Osteoblast (primary cell): ENCODE measurements around the gene SCN4A. TPM values are rescaled to one million over a fixed set of nuclear protein-coding genes. Genes with fewer than 3 reads are reported as not detected.

Experiments used
- DNase-seq: peaks from one replicate; pipeline ENCODE4 v3.0.0; 2011; ENCODE audit warnings: low spot score, mixed read lengths; ENCODE audit not compliant: insufficient read length; ENCODE audit errors: missing footprints
- H2AFZ ChIP-seq: 2 replicates; pipeline ENCODE4 v1.6.0; 2011; ENCODE audit warnings: mild to moderate bottlenecking, low read length
- H3K27ac ChIP-seq: 2 replicates; pipeline ENCODE4 v1.5.1; 2011; ENCODE audit warnings: mild to moderate bottlenecking, low read depth, low read length, moderate library complexity
- H3K27me3 ChIP-seq: 2 replicates; pipeline ENCODE4 v1.6.0; 2012; ENCODE audit warnings: mild to moderate bottlenecking, control low read depth, inconsistent platforms, low read length, moderate library complexity; ENCODE audit not compliant: insufficient read depth
- H3K36me3 ChIP-seq: 2 replicates; pipeline ENCODE4 v1.5.1; 2011; ENCODE audit warnings: mild to moderate bottlenecking, low read length, control low read depth, moderate library complexity; ENCODE audit not compliant: insufficient read depth
- H3K4me1 ChIP-seq: 2 replicates; pipeline ENCODE4 v1.5.1; 2011; ENCODE audit warnings: mild to moderate bottlenecking, low read length, control low read depth, moderate library complexity; ENCODE audit not compliant: insufficient read depth
- H3K4me2 ChIP-seq: 2 replicates; pipeline ENCODE4 v1.6.0; 2011; ENCODE audit warnings: mild to moderate bottlenecking, low read length; ENCODE audit not compliant: insufficient read depth
- H3K4me3 ChIP-seq: fragments of 200-600 bp; sonication (generic); 3 replicates; pipeline ENCODE4 v1.5.1; 2012; ENCODE audit warnings: mild to moderate bottlenecking, low read length, inconsistent platforms; ENCODE audit not compliant: insufficient read depth
- H3K79me2 ChIP-seq: 2 replicates; pipeline ENCODE4 v1.6.0; 2012; ENCODE audit warnings: mild to moderate bottlenecking, low read length, control low read depth, inconsistent platforms; ENCODE audit not compliant: insufficient read depth
- H3K9me3 ChIP-seq: 2 replicates; pipeline ENCODE4 v1.5.1; 2011; ENCODE audit warnings: low read depth, low read length, control low read depth
- H4K20me1 ChIP-seq: 2 replicates; pipeline ENCODE4 v1.6.0; 2012; ENCODE audit warnings: mild to moderate bottlenecking, low read length, control low read depth; ENCODE audit not compliant: insufficient read depth
- CTCF ChIP-seq: IDR thresholded peaks from 2 replicates; pipeline ENCODE4 v1.5.1; 2011; ENCODE audit warnings: mild to moderate bottlenecking, low read depth, low read length, moderate library complexity; ENCODE audit errors: extremely low read depth
- total RNA-seq: library from RNA; depleted of rRNA; stranded (reverse); fragments of >200 nt; gene quantifications from 2 replicates; pipeline ENCODE4 v1.2.3, GENCODE V29; 2012

SCN4A gene
- total RNA-seq, 1 donor: not detected

DNA sequence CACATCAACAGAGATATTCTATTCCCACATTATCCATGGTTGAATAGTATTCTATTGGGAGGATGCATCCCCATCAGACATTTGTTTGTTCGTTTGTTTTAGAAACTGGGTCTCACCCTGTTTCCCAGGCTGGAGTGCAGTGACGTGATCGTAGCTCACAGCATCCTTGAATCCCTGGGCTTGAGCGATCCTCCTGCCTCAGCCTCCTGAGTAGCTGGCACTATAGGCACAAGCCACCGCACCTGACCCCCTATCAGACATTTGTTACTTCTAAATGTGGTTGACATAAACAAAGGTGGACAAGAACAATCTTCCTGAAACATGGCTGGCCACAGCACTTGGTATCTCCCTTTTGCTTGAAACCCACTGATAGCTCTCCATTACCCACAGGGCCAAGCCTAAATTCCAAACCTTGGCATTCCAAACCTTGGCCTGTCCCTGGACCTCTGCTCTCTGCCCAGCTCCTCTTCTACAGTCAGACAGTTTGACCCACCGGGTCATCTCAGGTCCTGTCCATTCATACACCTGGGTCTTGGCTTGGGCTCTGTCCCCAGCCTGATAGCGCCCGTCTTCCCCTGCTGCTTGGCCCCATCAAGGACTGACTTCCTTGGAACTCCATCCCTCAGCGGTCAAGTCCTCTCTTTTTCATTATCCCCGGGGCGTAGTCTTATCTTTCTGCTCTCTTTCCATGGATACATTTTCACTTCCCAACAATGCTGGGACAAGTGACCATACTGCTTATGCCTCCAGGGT, 23.9 kb upstream of the SCN4A start:
- Histone ChIP-seq H3K9me3 (no peaks in the 10 kb centered on the region), H3K4me1 (peaks cover 6% of the 10 kb centered on the region), H4K20me1 (no peaks in the 10 kb centered on the region), H3K4me2 (no peak overlapping the region), H3K79me2 (no peaks in the 10 kb centered on the region), H3K27ac (no peak overlapping the region), H3K36me3 (no peaks in the 10 kb centered on the region), H3K4me3 (no peak overlapping the region), H2AFZ (no peak overlapping the region), H3K27me3 (peaks cover 49% of the 10 kb centered on the region)
- no peak for TF ChIP-seq CTCF
- peak; percentile 39 for DNase-seq

DNA sequence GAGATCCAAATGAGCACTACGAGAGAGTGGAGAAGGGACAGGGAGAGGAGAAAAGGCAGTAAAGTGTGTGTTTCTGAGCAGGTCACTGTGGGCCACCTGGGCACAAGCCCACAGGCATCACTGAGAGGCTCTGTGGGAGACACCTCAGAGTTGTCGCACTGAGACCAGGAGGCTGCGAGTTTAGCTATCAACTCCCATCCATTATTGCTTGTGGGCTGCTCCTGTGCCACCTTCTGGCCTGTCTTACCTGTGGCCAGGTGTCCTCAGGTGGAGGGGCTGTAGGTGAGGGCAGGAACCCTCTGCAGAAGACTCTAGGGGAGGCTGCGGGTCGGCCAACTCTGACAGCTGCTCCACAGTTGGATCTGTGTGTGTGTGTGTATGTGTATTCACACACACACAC, 22.9 kb upstream of the SCN4A start:
- no peak overlapping the region for H3K4me3 ChIP-seq
- no peaks in the 10 kb centered on the region for H3K79me2 ChIP-seq
- H3K27ac ChIP-seq: no peak overlapping the region
- no peaks in the 10 kb centered on the region for H4K20me1 ChIP-seq
- H3K27me3 ChIP-seq: peaks cover 55% of the 10 kb centered on the region
- no peak for TF ChIP-seq CTCF
- H3K36me3 ChIP-seq: no peaks in the 10 kb centered on the region
- no peak overlapping the region for H3K4me2 ChIP-seq
- peak; percentile 48 for DNase-seq
- no peak overlapping the region for H2AFZ ChIP-seq
- no peaks in the 10 kb centered on the region for H3K9me3 ChIP-seq
- peaks cover 6% of the 10 kb centered on the region for H3K4me1 ChIP-seq

DNA sequence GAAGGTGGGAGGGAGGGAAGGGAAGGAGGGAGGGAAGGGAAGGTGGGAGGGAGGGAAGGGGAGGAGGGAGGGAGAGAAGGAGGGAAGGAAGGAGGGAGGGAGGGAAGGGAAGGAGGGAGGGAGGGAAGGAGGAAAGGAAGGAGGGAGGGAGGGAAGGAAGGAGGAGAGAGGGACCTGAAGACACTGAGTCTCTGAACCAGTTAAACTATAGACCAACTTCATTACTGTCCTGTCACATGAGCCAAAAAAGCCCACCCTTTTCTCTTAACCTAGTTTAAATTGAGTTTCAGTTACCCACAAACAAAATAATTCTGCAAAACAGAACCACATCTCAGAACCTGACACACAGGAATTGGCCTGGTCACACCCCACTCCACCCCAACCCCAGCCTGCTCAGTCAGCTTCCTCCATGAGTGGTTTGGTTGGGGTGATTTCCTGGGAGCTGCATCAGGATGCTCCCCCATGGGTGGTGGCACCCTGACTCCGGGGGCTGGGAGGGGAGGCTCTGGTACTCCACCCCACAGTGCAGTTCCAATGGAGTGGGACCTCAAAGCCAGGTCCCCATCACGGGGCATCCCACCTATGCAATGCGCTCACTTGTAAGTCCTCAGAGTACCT, 20.8 kb upstream of the SCN4A start:
- H3K27me3 ChIP-seq: peaks cover 67% of the 10 kb centered on the region
- H3K79me2 ChIP-seq: no peaks in the 10 kb centered on the region
- no peaks in the 10 kb centered on the region for H3K9me3 ChIP-seq
- no peak overlapping the region for H2AFZ ChIP-seq
- no peaks in the 10 kb centered on the region for H3K36me3 ChIP-seq
- H4K20me1 ChIP-seq: no peaks in the 10 kb centered on the region
- H3K27ac ChIP-seq: no peak overlapping the region
- TF ChIP-seq CTCF: no peak
- H3K4me3 ChIP-seq: no peak overlapping the region
- DNase-seq: peak; percentile 22
- no peak overlapping the region for H3K4me2 ChIP-seq
- H3K4me1 ChIP-seq: peaks cover 6% of the 10 kb centered on the region

DNA sequence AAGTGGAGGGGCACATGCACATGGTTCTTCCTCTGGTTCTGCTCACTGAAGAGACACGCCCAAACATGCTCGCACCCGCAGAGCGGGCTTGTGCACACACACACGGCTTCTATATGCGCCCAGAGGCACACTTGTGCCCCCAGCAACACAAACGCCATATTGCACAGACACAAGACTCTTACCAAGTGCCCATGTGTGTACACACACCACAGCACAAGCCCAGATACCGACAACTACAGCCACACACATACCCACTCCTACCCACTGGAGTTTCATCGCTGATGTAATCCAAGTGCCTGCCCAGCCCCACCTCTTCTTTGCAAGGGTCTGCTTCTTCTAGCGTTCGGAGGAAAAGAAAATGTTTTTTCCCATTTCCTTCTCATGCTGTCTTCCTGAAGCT, 18.9 kb upstream of the SCN4A start:
- peaks cover 50% of the 10 kb centered on the region for H3K27me3 ChIP-seq
- H2AFZ ChIP-seq: no peak overlapping the region
- H3K4me3 ChIP-seq: no peak overlapping the region
- TF ChIP-seq CTCF: no peak
- no peaks in the 10 kb centered on the region for H3K9me3 ChIP-seq
- H3K79me2 ChIP-seq: no peaks in the 10 kb centered on the region
- no peaks in the 10 kb centered on the region for H3K36me3 ChIP-seq
- no peaks in the 10 kb centered on the region for H3K4me1 ChIP-seq
- H3K4me2 ChIP-seq: no peak overlapping the region
- H4K20me1 ChIP-seq: no peaks in the 10 kb centered on the region
- H3K27ac ChIP-seq: no peak overlapping the region
- DNase-seq: peak; percentile 39
